K562 treated with DMSO at 1 percent for 48 hours (cell line): Measurements from ENCODE around the gene IRAK2. TPM values are rescaled to one million over a fixed set of nuclear protein-coding genes. Genes with fewer than 3 reads are reported as not detected.

Experiments used
- total RNA-seq: library from RNA; unstranded; fragments of 300-600 nt; gene quantifications from 2 replicates; pipeline ENCODE4 v1.2.3, GENCODE V29; 2022; ENCODE audit warnings: low replicate concordance; ENCODE audit errors: extremely low read depth

The IRAK2 gene, protein sequence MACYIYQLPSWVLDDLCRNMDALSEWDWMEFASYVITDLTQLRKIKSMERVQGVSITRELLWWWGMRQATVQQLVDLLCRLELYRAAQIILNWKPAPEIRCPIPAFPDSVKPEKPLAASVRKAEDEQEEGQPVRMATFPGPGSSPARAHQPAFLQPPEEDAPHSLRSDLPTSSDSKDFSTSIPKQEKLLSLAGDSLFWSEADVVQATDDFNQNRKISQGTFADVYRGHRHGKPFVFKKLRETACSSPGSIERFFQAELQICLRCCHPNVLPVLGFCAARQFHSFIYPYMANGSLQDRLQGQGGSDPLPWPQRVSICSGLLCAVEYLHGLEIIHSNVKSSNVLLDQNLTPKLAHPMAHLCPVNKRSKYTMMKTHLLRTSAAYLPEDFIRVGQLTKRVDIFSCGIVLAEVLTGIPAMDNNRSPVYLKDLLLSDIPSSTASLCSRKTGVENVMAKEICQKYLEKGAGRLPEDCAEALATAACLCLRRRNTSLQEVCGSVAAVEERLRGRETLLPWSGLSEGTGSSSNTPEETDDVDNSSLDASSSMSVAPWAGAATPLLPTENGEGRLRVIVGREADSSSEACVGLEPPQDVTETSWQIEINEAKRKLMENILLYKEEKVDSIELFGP
- not detected in 2 replicates for total RNA-seq

DNA sequence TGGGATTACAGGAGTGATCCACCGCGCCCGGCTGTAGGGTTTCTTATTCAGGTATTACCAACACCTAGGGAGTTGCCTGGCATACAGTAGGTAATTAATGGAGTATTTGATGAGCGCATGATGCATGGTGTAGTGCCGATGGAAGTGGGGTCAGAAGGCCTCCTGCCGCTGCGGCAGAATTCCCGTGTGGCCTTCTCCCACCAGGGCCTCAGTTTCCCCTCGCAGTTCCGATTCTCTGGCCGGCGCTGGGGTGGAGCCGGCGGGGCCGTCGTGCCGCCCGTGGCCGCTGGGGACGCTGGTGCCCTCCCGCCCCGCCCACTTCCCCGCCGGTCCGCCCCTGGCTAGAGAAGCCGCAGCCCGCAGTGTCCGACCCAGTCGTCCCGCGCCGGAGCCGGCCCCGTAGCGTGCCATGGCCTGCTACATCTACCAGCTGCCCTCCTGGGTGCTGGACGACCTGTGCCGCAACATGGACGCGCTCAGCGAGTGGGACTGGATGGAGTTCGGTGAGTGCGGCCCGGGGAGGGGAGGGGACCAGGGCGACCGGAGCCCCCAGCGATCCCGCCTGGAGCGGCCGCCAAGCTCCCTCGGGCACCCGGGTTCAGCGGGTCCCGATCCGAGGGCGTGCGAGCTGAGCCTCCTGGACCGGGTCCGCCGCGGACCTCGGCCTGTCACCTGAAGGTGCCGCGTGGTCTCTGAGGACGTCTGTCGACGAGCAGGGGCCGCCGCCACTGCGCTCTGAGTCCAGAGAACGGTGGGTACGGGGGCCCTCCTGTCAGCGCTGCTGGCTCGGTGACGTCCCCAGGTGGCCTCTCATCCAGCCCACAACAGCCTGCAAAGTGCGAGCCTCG is at the start of gene IRAK2:
IRAK2 (plus strand) TSS at position 374 of the 848 bp plus-strand sequence; CDS start at position 410, 36 bp downstream.

DNA sequence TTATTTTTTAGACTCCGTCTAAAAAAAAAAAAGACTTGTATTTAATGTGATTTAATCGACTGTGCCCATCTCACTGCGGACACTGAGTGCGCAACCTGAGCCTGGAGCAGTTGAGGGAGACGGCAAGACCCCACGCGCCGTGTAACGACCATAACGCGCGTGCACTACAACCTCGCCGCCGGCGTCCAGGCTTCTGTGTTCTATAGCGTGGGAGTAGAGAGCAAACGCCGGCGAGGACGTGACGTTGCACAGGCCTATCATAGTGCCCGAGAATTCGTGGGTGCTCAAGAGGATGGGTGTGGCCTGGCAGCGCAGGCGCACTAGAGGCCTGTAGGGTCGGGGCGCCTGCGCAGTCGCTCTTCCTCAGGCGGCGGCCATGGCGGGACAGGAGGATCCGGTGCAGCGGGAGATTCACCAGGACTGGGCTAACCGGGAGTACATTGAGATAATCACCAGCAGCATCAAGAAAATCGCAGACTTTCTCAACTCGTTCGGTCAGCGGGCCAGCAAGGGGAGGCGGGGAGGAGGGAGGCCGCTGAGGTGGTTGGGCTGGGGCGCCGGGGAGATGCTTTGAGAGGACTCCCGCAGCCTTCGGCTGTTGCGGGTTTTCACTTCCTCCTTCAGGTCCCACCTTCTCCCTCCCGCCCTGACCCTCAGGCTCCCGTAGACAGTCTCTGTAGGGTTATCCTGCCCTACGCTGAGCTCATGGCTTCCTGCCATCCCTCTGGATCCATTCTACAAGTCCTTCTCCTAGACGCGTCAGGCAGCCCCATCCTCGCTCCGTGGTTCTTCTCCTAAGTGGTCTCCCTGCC is 49.2 kb upstream of the IRAK2 start, which contains the start of gene BRK1:
BRK1 (plus strand) TSS at position 350 of the 812 bp plus-strand sequence; CDS start at position 377, 27 bp downstream.

DNA sequence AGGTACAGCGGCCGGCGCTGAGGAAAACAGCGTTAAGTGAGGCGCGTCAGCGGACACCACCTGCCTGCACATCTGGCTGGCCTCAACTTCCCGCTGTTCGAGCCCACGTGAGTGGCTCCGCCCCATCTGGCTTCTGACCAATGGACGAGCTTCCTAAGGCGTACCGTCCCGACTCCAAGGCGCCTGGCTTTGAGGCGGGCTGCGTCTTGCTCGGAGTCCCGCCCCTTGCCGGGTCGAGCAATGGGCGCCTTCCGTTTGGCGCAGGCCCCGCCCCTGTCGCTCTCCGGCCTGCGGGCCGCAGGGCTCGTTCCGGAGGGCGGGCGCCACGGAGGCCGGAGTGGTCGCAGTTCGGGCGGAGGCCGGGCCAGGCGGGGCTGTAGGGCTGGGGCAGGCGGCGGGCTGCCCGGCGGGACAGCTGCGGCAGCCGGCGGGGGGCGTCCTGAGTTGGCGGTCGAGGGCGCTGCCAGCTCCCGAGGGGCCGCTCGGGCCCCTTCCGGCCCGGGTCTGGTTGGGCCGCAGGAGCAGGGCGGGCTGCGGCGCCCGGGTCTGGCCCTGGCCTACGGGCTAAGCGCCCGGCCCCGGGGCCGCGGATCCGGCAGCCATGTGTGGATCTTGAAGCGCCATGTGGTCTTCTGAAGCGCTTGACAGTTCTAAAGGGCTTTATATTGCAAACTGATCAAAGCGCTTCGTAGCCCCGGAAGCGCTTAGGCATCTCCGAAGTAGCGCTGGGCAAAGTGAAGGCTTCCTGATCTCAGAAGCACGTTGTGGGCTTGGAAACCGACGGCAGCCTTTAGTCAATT is 83.7 kb downstream of the IRAK2 start, which contains the start of gene TATDN2:
TATDN2 (plus strand) TSS at position 276 of the 800 bp plus-strand sequence. CDS start 742 bp downstream, outside the sequence.

DNA sequence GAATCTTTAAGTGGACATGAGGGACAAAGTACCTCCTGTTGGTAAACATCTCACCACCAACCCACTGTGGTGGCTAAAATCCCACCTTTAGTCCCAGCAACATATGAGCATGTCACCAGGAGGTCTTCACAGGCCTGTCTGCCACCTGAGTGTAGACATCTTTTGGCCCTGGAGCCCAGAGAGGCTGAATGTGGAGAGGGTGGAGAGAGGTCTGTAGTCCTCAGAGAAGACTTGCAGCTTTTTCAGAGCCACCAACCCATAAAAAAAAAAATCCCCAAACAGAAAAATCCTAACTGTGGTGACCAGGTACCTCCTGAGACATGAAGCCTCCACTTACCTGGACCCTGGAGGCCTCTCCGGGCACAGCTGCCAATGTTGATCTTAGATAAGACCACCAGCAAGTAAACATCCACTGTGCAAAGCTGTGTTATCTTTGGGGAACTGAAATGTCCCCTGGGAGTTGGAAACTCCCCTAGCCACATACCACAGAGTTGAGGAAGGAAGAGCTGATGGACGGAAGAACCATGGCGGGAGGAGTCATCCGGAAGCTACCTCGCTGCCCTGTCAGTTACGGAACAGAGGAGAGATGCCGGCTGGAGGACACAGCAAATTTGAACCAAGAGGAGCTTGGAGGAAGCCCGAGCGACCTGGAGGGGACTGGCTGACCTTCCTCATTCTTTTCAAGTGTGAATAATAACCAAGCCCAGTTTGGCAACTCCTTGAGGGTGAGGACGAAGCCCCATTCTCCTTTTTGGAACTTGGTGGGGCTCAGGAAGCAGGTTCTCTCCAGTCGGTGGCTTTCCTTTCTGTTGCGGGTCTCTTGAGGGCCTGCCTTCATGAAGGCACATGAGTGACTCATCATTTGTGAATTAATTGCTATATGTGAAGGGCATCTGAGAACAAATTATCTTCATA is 128.0 kb downstream of the IRAK2 start, which contains the start of gene GHRL:
GHRL (minus strand) TSS at position 443 of the 915 bp plus-strand sequence. CDS start 2,767 bp downstream, outside the sequence.

Other genes starting within 250 kb of the IRAK2 start
- gene IL17RC, start 247.8 kb upstream of the IRAK2 start, total RNA-seq: not detected in 2 replicates
- gene CRELD1, start 231.1 kb upstream of the IRAK2 start, total RNA-seq: not detected in 2 replicates
- gene PRRT3, start 212.5 kb upstream of the IRAK2 start, total RNA-seq: not detected in 2 replicates
- gene EMC3, start 178.1 kb upstream of the IRAK2 start, total RNA-seq: not detected in 2 replicates
- not detected in 2 replicates for gene FANCD2, start 138.5 kb upstream of the IRAK2 start, total RNA-seq
- not detected in 2 replicates for gene FANCD2OS, start 56.7 kb upstream of the IRAK2 start, total RNA-seq
- gene BRK1, start 49.2 kb upstream of the IRAK2 start, total RNA-seq: not detected in 2 replicates
- gene VHL, start 23.1 kb upstream of the IRAK2 start, total RNA-seq: not detected in 2 replicates
- gene TATDN2, start 83.5 kb downstream of the IRAK2 start, total RNA-seq: not detected in 2 replicates
- not detected in 2 replicates for gene GHRL, start 128.0 kb downstream of the IRAK2 start, total RNA-seq
- gene SEC13, start 156.2 kb downstream of the IRAK2 start, total RNA-seq: not detected in 2 replicates